Astrocyte (in vitro differentiated cells and primary cell): Measurements from ENCODE around the gene SCAMP3. TPM values are rescaled to one million over a fixed set of nuclear protein-coding genes. Genes with fewer than 3 reads are reported as not detected.
A peak's percentile ranks its signal among the peaks of the same experiment; 100 is the strongest.

ENCODE experiments used
- DNase-seq: peaks from one replicate; pipeline ENCODE4 v3.0.0-alpha.2; 2010; ENCODE audit warnings: low read depth
- FAIRE-seq: peaks from 2 replicates; lab custom pipeline; 2011; peaks lifted over from hg19 to GRCh38; lab: Jason Lieb, UNC
- H2AFZ ChIP-seq: 2 replicates; pipeline ENCODE4 v1.6.0; 2012; ENCODE audit warnings: low read depth, low read length, inconsistent platforms
- H3K27ac ChIP-seq: 2 replicates; pipeline ENCODE4 v1.5.1; 2011; ENCODE audit warnings: low read depth, low read length, inconsistent platforms
- H3K27me3 ChIP-seq: 2 replicates; pipeline ENCODE4 v1.6.0; 2011; ENCODE audit warnings: low read length, inconsistent platforms; ENCODE audit not compliant: insufficient read depth
- H3K36me3 ChIP-seq: 2 replicates; pipeline ENCODE4 v1.5.1; 2011; ENCODE audit warnings: low read length, inconsistent platforms; ENCODE audit not compliant: insufficient read depth
- H3K4me1 ChIP-seq: 2 replicates; pipeline ENCODE4 v1.5.1; 2011; ENCODE audit warnings: low read length, inconsistent platforms; ENCODE audit not compliant: insufficient read depth
- H3K4me2 ChIP-seq: 2 replicates; pipeline ENCODE4 v1.6.0; 2012; ENCODE audit warnings: low read length, inconsistent platforms
- H3K4me3 ChIP-seq: 2 replicates; pipeline ENCODE4 v1.5.1; 2011; ENCODE audit warnings: low read depth, mild to moderate bottlenecking, low read length, inconsistent platforms; ENCODE audit not compliant: insufficient read depth
- H3K79me2 ChIP-seq: 2 replicates; pipeline ENCODE4 v1.6.0; 2012; ENCODE audit warnings: mild to moderate bottlenecking, low read length, inconsistent platforms; ENCODE audit not compliant: insufficient read depth
- H3K9ac ChIP-seq: 2 replicates; pipeline ENCODE4 v1.6.0; 2012; ENCODE audit warnings: mild to moderate bottlenecking, low read length, inconsistent platforms
- H3K9me3 ChIP-seq: 2 replicates; pipeline ENCODE4 v1.5.1; 2012; ENCODE audit warnings: low read depth, mild to moderate bottlenecking, low read length, inconsistent platforms; ENCODE audit not compliant: insufficient read depth
- H4K20me1 ChIP-seq: 2 replicates; pipeline ENCODE4 v1.6.0; 2012; ENCODE audit warnings: low read length, inconsistent platforms; ENCODE audit not compliant: insufficient read depth
- H3K27ac Mint-ChIP-seq: one replicate; pipeline ENCODE4 v1.8.0; 2021; ENCODE audit warnings: mild to moderate bottlenecking, mixed read lengths; ENCODE audit not compliant: unreplicated experiment
- H3K27me3 Mint-ChIP-seq: one replicate; pipeline ENCODE4 v1.8.0; 2021; ENCODE audit warnings: low read depth, mixed read lengths; ENCODE audit not compliant: unreplicated experiment
- H3K36me3 Mint-ChIP-seq: one replicate; pipeline ENCODE4 v1.8.0; 2021; ENCODE audit warnings: low read depth, mixed read lengths; ENCODE audit not compliant: unreplicated experiment
- H3K4me1 Mint-ChIP-seq: one replicate; pipeline ENCODE4 v1.8.0; 2021; ENCODE audit warnings: low read depth, mixed read lengths; ENCODE audit not compliant: unreplicated experiment
- H3K4me3 Mint-ChIP-seq: one replicate; pipeline ENCODE4 v1.8.0; 2021; ENCODE audit warnings: mild to moderate bottlenecking, moderate library complexity, mixed read lengths; ENCODE audit not compliant: unreplicated experiment
- H3K9me3 Mint-ChIP-seq: one replicate; pipeline ENCODE4 v1.8.0; 2021; ENCODE audit warnings: mild to moderate bottlenecking, mixed read lengths; ENCODE audit not compliant: unreplicated experiment
- EZH2 ChIP-seq: IDR thresholded peaks from 2 replicates; pipeline ENCODE4 v1.6.1; 2012; ENCODE audit warnings: mild to moderate bottlenecking, low read length, inconsistent platforms; ENCODE audit not compliant: insufficient read depth
- total RNA-seq: library from RNA; stranded (reverse); gene quantifications from 2 replicates; pipeline ENCODE4 v1.2.1, GENCODE V29; 2021
- TF ChIP-seq, protein P1 (sequence below): IDR thresholded peaks from 2 replicates; pipeline ENCODE4 v1.5.1; 2011; ENCODE audit warnings: low read depth, mild to moderate bottlenecking, inconsistent platforms, low read length, moderate library complexity; ENCODE audit not compliant: insufficient read depth

The SCAMP3 gene
- total RNA-seq, 1 donor from 2014 or later: 68.9 TPM

DNA sequence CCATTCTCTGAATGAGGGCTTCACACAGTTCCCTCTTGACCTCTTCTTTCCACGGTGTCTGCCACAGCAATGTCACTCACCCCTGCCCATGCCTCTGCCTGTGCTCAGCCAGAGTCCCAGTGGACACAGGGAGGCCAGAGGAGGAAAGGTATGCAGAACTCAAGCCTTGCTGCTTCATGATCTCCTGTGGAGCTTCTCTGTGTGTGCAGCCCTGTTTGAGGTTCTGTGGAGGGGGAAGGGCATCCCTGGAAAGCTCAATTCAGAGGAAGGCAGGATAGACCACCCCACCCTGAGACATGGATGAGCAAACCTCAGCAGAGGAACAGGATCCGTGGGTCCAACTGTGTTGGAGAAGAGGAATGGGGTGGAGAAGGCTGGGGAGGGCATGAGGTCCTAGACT, 17.1 kb upstream of the SCAMP3 start:
- Mint-ChIP-seq H3K36me3 (peaks cover 2% of the 10 kb centered on the region), H3K4me1 (peaks cover 11% of the 10 kb centered on the region), H3K4me3 (no peak overlapping the region), H3K27me3 (no peaks in the 10 kb centered on the region), H3K27ac (no peak overlapping the region), H3K9me3 (peaks cover 2% of the 10 kb centered on the region)
- no peaks in the 10 kb centered on the region for H3K36me3 ChIP-seq
- H3K4me2 ChIP-seq: no peak overlapping the region
- H3K9me3 ChIP-seq: no peaks in the 10 kb centered on the region
- H3K4me1 ChIP-seq: peaks cover 19% of the 10 kb centered on the region
- no peak for FAIRE-seq
- no peak overlapping the region for H2AFZ ChIP-seq
- no peaks in the 10 kb centered on the region for H3K27me3 ChIP-seq
- no peaks in the 10 kb centered on the region for H3K79me2 ChIP-seq
- no peak overlapping the region for H3K4me3 ChIP-seq
- H4K20me1 ChIP-seq: peaks cover 5% of the 10 kb centered on the region
- TF ChIP-seq EZH2: no peak
- TF ChIP-seq, protein P1, sequence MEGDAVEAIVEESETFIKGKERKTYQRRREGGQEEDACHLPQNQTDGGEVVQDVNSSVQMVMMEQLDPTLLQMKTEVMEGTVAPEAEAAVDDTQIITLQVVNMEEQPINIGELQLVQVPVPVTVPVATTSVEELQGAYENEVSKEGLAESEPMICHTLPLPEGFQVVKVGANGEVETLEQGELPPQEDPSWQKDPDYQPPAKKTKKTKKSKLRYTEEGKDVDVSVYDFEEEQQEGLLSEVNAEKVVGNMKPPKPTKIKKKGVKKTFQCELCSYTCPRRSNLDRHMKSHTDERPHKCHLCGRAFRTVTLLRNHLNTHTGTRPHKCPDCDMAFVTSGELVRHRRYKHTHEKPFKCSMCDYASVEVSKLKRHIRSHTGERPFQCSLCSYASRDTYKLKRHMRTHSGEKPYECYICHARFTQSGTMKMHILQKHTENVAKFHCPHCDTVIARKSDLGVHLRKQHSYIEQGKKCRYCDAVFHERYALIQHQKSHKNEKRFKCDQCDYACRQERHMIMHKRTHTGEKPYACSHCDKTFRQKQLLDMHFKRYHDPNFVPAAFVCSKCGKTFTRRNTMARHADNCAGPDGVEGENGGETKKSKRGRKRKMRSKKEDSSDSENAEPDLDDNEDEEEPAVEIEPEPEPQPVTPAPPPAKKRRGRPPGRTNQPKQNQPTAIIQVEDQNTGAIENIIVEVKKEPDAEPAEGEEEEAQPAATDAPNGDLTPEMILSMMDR: no peak
- no peak overlapping the region for H3K9ac ChIP-seq
- H3K27ac ChIP-seq: no peak overlapping the region
- no peak for DNase-seq

DNA sequence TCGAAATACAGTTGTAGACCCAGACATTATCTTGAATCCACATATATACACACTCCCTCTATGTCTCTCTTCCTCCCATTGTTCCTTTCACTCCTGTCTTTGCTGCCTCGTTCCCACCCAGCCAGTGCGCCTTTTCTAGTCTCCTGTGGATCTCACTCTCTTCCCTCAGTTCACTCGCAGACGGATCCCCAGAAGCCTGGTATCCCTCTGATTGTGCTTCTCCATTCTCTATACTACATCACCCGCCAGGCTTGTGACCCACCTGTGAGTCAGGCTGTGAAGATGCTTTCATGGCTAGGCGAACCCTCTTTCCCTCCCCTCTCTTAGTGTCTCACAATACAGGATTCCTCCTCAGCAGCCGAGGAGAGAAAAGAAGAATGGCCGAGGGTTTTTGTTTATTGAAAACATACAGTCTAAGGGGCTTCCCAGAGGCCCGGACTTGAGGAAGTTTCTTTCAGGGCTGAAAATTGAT, 16.6 kb upstream of the SCAMP3 start:
- H3K27me3 Mint-ChIP-seq: no peaks in the 10 kb centered on the region
- no peaks in the 10 kb centered on the region for H3K36me3 ChIP-seq
- H3K36me3 Mint-ChIP-seq: peaks cover 2% of the 10 kb centered on the region
- no peak overlapping the region for H3K27ac Mint-ChIP-seq
- no peaks in the 10 kb centered on the region for H3K79me2 ChIP-seq
- H2AFZ ChIP-seq: no peak overlapping the region
- H3K27me3 ChIP-seq: no peaks in the 10 kb centered on the region
- peak overlapping the region; percentile 79 for H3K4me3 Mint-ChIP-seq
- H3K9me3 ChIP-seq: no peaks in the 10 kb centered on the region
- FAIRE-seq: no peak
- H3K4me1 ChIP-seq: peaks cover 21% of the 10 kb centered on the region
- TF ChIP-seq, protein P1: no peak
- TF ChIP-seq EZH2: no peak
- peak overlapping the region; percentile 98 for H3K4me2 ChIP-seq
- H3K9ac ChIP-seq: no peak overlapping the region
- no peak overlapping the region for H3K27ac ChIP-seq
- H3K4me3 ChIP-seq: no peak overlapping the region
- DNase-seq: no peak
- H3K4me1 Mint-ChIP-seq: peaks cover 11% of the 10 kb centered on the region
- peaks cover 5% of the 10 kb centered on the region for H4K20me1 ChIP-seq
- H3K9me3 Mint-ChIP-seq: no peaks in the 10 kb centered on the region

DNA sequence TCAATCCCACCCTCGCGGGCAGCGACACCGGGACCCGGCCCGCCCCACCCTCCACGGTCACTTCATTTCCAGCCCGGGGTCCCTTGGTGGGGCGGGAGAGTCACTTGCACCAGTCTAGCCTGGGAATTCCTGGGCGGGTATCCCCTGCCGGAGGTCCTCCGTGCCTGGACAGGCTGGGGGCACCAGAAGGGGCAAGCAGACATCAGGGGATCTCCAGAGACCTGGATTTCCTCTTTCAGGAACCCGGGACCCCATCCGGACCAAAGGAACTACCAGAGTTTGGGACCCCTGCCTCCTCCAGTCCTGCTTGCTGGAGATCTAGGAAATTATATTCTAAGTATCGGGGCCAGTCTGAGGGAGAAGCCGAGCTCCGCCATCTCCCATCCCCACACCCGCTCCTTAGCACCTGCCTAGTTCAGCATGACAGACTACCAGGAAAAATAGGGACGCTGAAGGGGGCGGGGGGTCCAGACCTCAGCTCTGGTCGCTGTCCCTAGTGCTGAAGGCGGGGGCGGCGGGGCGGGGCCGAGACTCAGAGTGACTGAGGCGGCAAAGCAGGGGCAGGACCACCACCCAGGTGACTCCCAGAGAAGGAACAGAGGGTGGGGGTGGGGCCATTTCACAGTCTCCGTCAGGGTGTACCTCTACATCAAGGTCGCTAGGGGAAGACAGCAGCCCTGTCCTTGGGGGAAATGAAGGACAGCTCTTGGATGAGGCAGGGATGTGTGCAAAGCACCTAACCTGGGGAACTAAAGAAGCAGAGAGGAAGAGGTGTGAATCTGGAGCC, 15.9 kb upstream of the SCAMP3 start:
- TF ChIP-seq EZH2: no peak
- TF ChIP-seq, protein P1: no peak
- Histone ChIP-seq H3K27me3 (no peaks in the 10 kb centered on the region), H3K4me2 (peak overlapping the region; percentile 98), H3K27ac (no peak overlapping the region), H3K4me3 (peak overlapping the region; percentile 68), H2AFZ (peak overlapping the region; percentile 99), H3K9ac (peak overlapping the region; percentile 75), H3K4me1 (peaks cover 25% of the 10 kb centered on the region), H3K79me2 (peaks cover 4% of the 10 kb centered on the region), H4K20me1 (peaks cover 5% of the 10 kb centered on the region), H3K36me3 (no peaks in the 10 kb centered on the region), H3K9me3 (no peaks in the 10 kb centered on the region)
- DNase-seq: no peak
- Mint-ChIP-seq H3K27me3 (no peaks in the 10 kb centered on the region), H3K27ac (no peak overlapping the region), H3K4me1 (peaks cover 11% of the 10 kb centered on the region), H3K4me3 (peak overlapping the region; percentile 79), H3K9me3 (no peaks in the 10 kb centered on the region), H3K36me3 (no peaks in the 10 kb centered on the region)
- no peak for FAIRE-seq
